ENCODE results near the gene NT5DC1. TPM values are rescaled to one million over a fixed set of nuclear protein-coding genes. Genes with fewer than 3 reads are reported as not detected.

NT5DC1 gene
- total RNA-seq, 2 experiments from 2014 or later = 20.5 to 58.8 TPM

GRCh38 chr6:116078522-116078921 lies 22.1 kb upstream of the NT5DC1 start:
- no peaks in the 10 kb centered on the region for H4K20me1 ChIP-seq (ENCODE audit: insufficient read depth, low read length)
- H3K27ac ChIP-seq (ENCODE audit: low read depth, low read length, poor library complexity, severe bottlenecking) = no peak overlapping the region
- H3K79me2 ChIP-seq (ENCODE audit: insufficient read depth, low read depth, low read length) = no peaks in the 10 kb centered on the region
- H3K4me2 ChIP-seq (ENCODE audit: low read length) = no peak overlapping the region
- no peak overlapping the region for H2AFZ ChIP-seq (ENCODE audit: low read length)
- no peaks in the 10 kb centered on the region for H3K9me2 ChIP-seq (ENCODE audit: insufficient read depth, low read length)
- CTCF ChIA-PET (ENCODE audit: unreplicated experiment) = no interaction called here
- no peak overlapping the region for H3K4me3 ChIP-seq (ENCODE audit: low read depth, low read length, poor library complexity, severe bottlenecking)
- DNase-seq (ENCODE audit: low spot score) = no peak
- H3K9me3 ChIP-seq (ENCODE audit: low read length) = no peaks in the 10 kb centered on the region
- H3K4me1 ChIP-seq (ENCODE audit: insufficient read depth, low read length, poor library complexity, severe bottlenecking) = no peaks in the 10 kb centered on the region
- no peak for TF ChIP-seq EZH2phosphoT487 (IDR thresholded peaks at IDR 0.05; ENCODE audit: borderline replicate concordance, low read depth, low read length)
- no peak for TF ChIP-seq CTCF (conservative IDR thresholded peaks at IDR 0.05; ENCODE audit: low read length)
- POLR2A ChIA-PET = no interaction called here
- intact Hi-C loops (cut with micrococcal nuclease; ENCODE audit: unreplicated experiment) = no loop called here
- no peaks in the 10 kb centered on the region for H3K36me3 ChIP-seq (ENCODE audit: insufficient read depth, low read length)
- no TSS peak for BruUV-seq (replicated peaks)

GRCh38 chr6:116078945-116079344 lies 21.7 kb upstream of the NT5DC1 start:
- no peaks in the 10 kb centered on the region for H3K36me3 ChIP-seq (ENCODE audit: insufficient read depth, low read length)
- no peak overlapping the region for H3K4me3 ChIP-seq (ENCODE audit: low read depth, low read length, poor library complexity, severe bottlenecking)
- no peak overlapping the region for H3K27ac ChIP-seq (ENCODE audit: low read depth, low read length, poor library complexity, severe bottlenecking)
- CTCF ChIA-PET (ENCODE audit: unreplicated experiment) = no interaction called here
- no peak for DNase-seq (ENCODE audit: low spot score)
- no TSS peak for BruUV-seq (replicated peaks)
- H3K4me1 ChIP-seq (ENCODE audit: insufficient read depth, low read length, poor library complexity, severe bottlenecking) = no peaks in the 10 kb centered on the region
- H2AFZ ChIP-seq (ENCODE audit: low read length) = no peak overlapping the region
- H3K9me3 ChIP-seq (ENCODE audit: low read length) = no peaks in the 10 kb centered on the region
- POLR2A ChIA-PET = no interaction called here
- no peak overlapping the region for H3K4me2 ChIP-seq (ENCODE audit: low read length)
- H4K20me1 ChIP-seq (ENCODE audit: insufficient read depth, low read length) = no peaks in the 10 kb centered on the region
- H3K9me2 ChIP-seq (ENCODE audit: insufficient read depth, low read length) = no peaks in the 10 kb centered on the region
- TF ChIP-seq CTCF (conservative IDR thresholded peaks at IDR 0.05; ENCODE audit: low read length) (no peak), EZH2phosphoT487 (IDR thresholded peaks at IDR 0.05; ENCODE audit: borderline replicate concordance, low read depth, low read length) (no peak)
- H3K79me2 ChIP-seq (ENCODE audit: insufficient read depth, low read depth, low read length) = no peaks in the 10 kb centered on the region
- intact Hi-C loops (cut with micrococcal nuclease; ENCODE audit: unreplicated experiment) = no loop called here

GRCh38 chr6:116083052-116083451 lies 17.6 kb upstream of the NT5DC1 start:
- Histone ChIP-seq H2AFZ (ENCODE audit: low read length) (no peak overlapping the region), H3K4me3 (ENCODE audit: low read depth, low read length, poor library complexity, severe bottlenecking) (no peak overlapping the region), H3K9me2 (ENCODE audit: insufficient read depth, low read length) (no peaks in the 10 kb centered on the region), H4K20me1 (ENCODE audit: insufficient read depth, low read length) (no peaks in the 10 kb centered on the region), H3K27ac (ENCODE audit: low read depth, low read length, poor library complexity, severe bottlenecking) (no peak overlapping the region), H3K79me2 (ENCODE audit: insufficient read depth, low read depth, low read length) (no peaks in the 10 kb centered on the region), H3K4me2 (ENCODE audit: low read length) (no peak overlapping the region), H3K36me3 (ENCODE audit: insufficient read depth, low read length) (no peaks in the 10 kb centered on the region), H3K4me1 (ENCODE audit: insufficient read depth, low read length, poor library complexity, severe bottlenecking) (peaks cover 6% of the 10 kb centered on the region), H3K9me3 (ENCODE audit: low read length) (no peaks in the 10 kb centered on the region)
- ChIA-PET POLR2A (interaction anchor here (0.9 to 1.4 kb wide), 3 partner anchors 12 to 28 kb away, joined by 3 to 5 read pairs (median 4); partner anchors contain the start of gene FRK), CTCF (ENCODE audit: unreplicated experiment) (no interaction called here)
- intact Hi-C loops (cut with micrococcal nuclease; ENCODE audit: unreplicated experiment) = no loop called here
- no peak for DNase-seq (ENCODE audit: low spot score)
- TF ChIP-seq CTCF (conservative IDR thresholded peaks at IDR 0.05; ENCODE audit: low read length) (no peak), EZH2phosphoT487 (IDR thresholded peaks at IDR 0.05; ENCODE audit: borderline replicate concordance, low read depth, low read length) (no peak)
- BruUV-seq (replicated peaks) = no TSS peak
